BJ (cell line): ENCODE results near the gene STAT5B. TPM values are rescaled to one million over a fixed set of nuclear protein-coding genes. Genes with fewer than 3 reads are reported as not detected.

Source experiments
- CTCF ChIA-PET: fragments of 350-600 bp; formaldehyde crosslinking; extraction: SDS; loops from one replicate; lab custom pipeline; 2021; ENCODE audit warnings: antibody characterized with exemption, inconsistent platforms; lab: Yijun Ruan, JAX
- POLR2A ChIA-PET: fragments of 300-600 bp; sonication (Branson Sonifier 250); formaldehyde crosslinking; extraction: SDS; loops from one replicate; lab custom pipeline; 2021; ENCODE audit warnings: antibody characterized with exemption; lab: Charles Lee
- DNase-seq: peaks from one replicate; pipeline ENCODE4 v3.0.0-alpha.2; 2011; ENCODE audit warnings: low read depth
- H3K27me3 ChIP-seq: 2 replicates; pipeline ENCODE4 v1.6.0; 2011; ENCODE audit warnings: low read length; ENCODE audit not compliant: control insufficient read depth, insufficient read depth
- H3K36me3 ChIP-seq: 2 replicates; pipeline ENCODE4 v1.5.1; 2011; ENCODE audit warnings: low read length; ENCODE audit not compliant: control insufficient read depth, insufficient read depth
- H3K4me3 ChIP-seq: 2 replicates; pipeline ENCODE4 v1.5.1; 2011; ENCODE audit warnings: low read depth, mild to moderate bottlenecking, control low read depth, low read length
- polyA plus RNA-seq: library from polyadenylated mRNA; depleted of rRNA; stranded (reverse); fragments of >200 nt; gene quantifications from 2 replicates; pipeline ENCODE4 v1.2.3, GENCODE V29; 2011
- TF ChIP-seq, protein P1 (sequence below): IDR thresholded peaks from 2 replicates; pipeline ENCODE4 v1.5.1; 2011; ENCODE audit warnings: low read depth, mild to moderate bottlenecking, control low read depth, inconsistent platforms, low read length, moderate library complexity; ENCODE audit not compliant: insufficient read depth

The STAT5B gene
- polyA plus RNA-seq, 1 experiment = 37.2 TPM

DNA sequence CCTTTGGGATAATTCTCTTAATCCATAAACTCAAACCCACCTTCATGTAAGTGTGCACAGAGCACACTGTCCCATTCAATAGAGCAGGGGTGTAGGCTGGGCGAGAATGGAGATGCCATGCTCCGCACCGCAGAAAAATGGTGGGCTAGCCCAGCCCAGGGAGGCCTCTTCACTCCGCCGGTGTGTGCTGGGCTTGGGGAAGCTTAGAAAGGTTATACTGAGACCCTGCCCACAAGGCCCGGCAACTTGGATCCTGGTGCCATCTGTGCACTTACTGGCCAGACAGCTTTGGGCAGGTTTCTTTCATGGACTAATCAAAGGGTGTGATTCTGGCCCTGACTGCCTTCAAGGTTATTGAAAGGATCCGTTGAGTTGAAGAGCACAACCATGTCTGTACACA lies 8.4 kb upstream of the STAT5B start:
- DNase-seq = no peak
- no peak overlapping the region for H3K4me3 ChIP-seq
- no peaks in the 10 kb centered on the region for H3K27me3 ChIP-seq
- CTCF ChIA-PET = interaction anchor here (1.8 kb wide), 1 partner anchor 9 kb away, joined by 4 read pairs; no protein-coding TSS in a partner anchor
- TF ChIP-seq, protein P1, sequence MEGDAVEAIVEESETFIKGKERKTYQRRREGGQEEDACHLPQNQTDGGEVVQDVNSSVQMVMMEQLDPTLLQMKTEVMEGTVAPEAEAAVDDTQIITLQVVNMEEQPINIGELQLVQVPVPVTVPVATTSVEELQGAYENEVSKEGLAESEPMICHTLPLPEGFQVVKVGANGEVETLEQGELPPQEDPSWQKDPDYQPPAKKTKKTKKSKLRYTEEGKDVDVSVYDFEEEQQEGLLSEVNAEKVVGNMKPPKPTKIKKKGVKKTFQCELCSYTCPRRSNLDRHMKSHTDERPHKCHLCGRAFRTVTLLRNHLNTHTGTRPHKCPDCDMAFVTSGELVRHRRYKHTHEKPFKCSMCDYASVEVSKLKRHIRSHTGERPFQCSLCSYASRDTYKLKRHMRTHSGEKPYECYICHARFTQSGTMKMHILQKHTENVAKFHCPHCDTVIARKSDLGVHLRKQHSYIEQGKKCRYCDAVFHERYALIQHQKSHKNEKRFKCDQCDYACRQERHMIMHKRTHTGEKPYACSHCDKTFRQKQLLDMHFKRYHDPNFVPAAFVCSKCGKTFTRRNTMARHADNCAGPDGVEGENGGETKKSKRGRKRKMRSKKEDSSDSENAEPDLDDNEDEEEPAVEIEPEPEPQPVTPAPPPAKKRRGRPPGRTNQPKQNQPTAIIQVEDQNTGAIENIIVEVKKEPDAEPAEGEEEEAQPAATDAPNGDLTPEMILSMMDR = no peak
- no peaks in the 10 kb centered on the region for H3K36me3 ChIP-seq
- POLR2A ChIA-PET = no interaction called here

DNA sequence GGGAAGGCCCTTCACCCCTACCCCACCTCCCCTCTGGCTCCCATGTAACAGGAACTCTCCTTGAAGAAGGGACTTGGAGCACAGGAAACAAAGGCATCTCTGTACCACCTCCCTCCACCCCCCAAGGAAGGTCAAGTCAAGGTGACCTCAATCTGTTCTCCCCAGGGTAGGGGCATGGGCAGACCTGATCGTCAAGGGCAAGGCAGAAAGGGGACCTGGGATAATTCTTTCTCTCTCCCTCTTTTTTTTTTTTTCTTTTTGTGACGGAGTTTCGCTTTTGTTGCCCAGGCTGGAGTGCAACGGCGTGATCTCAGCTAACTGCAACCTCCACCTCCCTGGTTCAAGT lies 7.8 kb upstream of the STAT5B start:
- DNase-seq = no peak
- TF ChIP-seq, protein P1 = no peak
- CTCF ChIA-PET = interaction anchor here (1.8 kb wide), 1 partner anchor 10 kb away, joined by 4 read pairs; no protein-coding TSS in a partner anchor
- H3K36me3 ChIP-seq = no peaks in the 10 kb centered on the region
- no peak overlapping the region for H3K4me3 ChIP-seq
- POLR2A ChIA-PET = no interaction called here
- no peaks in the 10 kb centered on the region for H3K27me3 ChIP-seq

DNA sequence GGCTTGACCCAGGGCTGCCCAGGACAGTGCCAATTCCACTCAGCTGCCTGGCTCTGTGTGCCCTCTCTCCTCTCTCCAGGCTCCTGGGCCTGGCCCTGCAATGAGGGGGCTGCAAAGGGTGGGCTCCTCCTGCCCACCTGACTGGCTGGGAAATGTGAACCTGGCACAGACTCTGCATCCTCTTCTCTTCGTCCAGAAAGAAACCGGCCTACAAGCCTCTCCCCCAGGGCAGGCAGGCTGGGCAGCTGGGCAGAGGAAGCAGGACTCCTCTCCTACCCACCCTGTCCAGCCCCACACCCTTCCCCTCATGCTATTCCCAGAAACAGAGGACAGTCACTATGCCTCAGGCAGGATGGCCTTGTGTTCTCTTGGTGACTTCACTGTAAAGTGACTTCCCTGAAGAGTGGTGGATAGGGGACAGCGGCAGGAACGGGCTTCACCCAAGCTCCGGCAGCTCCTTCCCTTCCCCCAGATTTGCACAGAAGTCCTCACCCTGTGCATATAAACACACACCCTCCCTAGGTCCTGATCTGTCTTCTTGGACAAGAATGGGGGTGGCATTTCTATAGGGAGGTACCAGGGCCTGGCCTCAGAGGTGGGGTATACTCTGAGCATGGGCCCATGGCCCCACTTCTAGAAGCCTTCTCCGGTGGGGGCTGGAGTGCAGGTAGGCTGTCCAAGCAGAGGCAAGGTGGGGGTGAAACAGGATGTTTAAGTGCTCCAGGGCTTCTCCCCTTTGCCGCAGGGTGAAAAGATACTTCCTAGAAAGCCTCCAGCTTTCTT lies 7.2 kb upstream of the STAT5B start:
- Histone ChIP-seq H3K27me3 (no peaks in the 10 kb centered on the region), H3K36me3 (no peaks in the 10 kb centered on the region), H3K4me3 (no peak overlapping the region)
- DNase-seq = no peak
- POLR2A ChIA-PET = interaction anchor here (0.6 kb wide), 1 partner anchor 380 kb away, joined by 5 read pairs; no protein-coding TSS in a partner anchor
- TF ChIP-seq, protein P1 = no peak
- CTCF ChIA-PET = interaction anchor here (1.8 kb wide), 1 partner anchor 10 kb away, joined by 4 read pairs; no protein-coding TSS in a partner anchor

DNA sequence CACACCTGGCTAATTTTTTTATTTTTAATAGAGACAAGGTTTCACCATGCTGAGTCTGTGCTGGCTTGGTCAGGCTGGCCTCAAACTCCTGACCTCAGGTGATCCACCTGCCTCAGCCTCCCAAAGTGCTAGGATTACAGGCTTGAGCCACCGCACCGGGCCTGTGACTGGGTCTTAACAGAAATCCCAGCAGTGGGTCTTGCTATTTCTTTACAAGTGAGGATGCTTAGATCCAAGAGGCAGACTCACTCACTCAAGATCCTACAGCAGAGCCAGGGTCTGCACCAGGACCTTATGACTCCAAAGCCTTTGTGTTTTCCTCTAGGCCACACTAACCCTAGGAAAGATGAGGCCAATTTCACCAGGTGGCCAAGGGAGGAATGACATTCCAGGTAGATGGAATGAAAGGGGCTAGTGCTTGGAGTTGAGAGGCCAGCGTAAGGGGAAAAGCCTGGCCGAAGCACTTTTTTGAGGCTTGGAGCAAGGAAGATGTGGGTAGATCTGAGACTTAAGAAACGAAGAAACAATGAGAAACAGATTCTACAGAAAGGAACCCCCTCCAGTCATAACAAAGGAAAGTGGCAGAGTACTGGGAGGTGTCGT lies 6.4 kb upstream of the STAT5B start:
- no peaks in the 10 kb centered on the region for H3K27me3 ChIP-seq
- no peak overlapping the region for H3K4me3 ChIP-seq
- DNase-seq = no peak
- CTCF ChIA-PET = interaction anchor here (1.1 kb wide), 1 partner anchor 29 kb away, joined by 3 read pairs; no protein-coding TSS in a partner anchor
- POLR2A ChIA-PET = no interaction called here
- TF ChIP-seq, protein P1 = no peak
- no peaks in the 10 kb centered on the region for H3K36me3 ChIP-seq

DNA sequence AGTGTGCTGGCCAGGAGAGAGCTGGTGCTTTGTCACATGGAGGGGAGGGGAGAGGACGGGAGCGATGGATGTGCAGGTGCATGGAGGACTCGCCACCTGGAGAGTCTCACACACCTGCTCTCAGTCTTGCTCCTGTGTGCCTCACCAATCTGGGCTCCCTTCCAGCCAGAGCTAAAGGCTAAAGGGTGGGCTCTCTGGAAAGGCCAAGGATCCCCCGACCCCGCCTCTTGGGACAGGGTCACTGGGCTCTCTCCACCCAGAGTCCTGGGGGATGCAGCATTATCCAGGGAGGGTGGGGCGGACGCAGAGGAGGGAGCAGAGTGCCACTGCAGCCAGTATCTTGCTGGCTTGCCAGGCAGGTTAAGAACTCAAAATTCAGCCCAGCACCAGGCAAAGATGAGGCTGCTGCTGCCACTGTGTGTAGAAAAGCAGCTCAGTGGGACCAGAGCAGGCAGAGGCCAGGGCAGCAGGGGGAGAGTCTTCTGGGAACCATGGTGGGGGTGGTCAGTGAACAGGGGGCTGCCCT lies 5.4 kb upstream of the STAT5B start:
- H3K27me3 ChIP-seq = no peaks in the 10 kb centered on the region
- no peak overlapping the region for H3K4me3 ChIP-seq
- DNase-seq = no peak
- ChIA-PET POLR2A (no interaction called here), CTCF (interaction anchor here (0.6 to 1.1 kb wide), 2 partner anchors 30 to 140 kb away, joined by 3 to 4 read pairs; no protein-coding TSS in a partner anchor)
- H3K36me3 ChIP-seq = no peaks in the 10 kb centered on the region
- TF ChIP-seq, protein P1 = no peak
